Measurements from ENCODE around the gene NEU3. TPM values are rescaled to one million over a fixed set of nuclear protein-coding genes. Genes with fewer than 3 reads are reported as not detected.
"Not testable (repeated sequence)": the region's sequence is repeated elsewhere in the genome, so short reads cannot be mapped to it uniquely, and the experiment has no call there.

The NEU3 gene
- total RNA-seq, 1 donor from 2014 or later, result 7.5 TPM

DNA sequence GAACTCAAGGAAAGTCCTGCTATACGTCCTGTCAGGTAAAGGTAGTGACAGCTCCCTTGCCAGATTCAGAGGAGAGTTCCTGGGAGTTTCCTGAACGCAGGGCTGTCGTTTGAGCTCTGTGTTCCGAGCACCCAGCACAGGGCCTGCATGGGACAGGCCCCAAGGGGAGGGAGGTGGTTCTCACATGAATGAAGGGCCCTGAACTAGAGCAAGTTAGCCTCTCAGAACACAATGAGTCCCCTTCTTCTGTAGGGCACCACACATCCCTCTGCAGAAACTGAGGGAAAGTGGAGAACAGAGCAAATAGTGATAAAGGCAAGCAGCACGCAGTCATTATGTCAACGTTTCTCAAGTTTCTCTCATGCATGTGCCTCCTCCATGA, 35.3 kb downstream of the NEU3 start:
- intact Hi-C loops (cut with DNase I), result no loop called here
- DNase-seq (ENCODE audit: low spot score), result no peak
- peak; percentile 62 for ATAC-seq

DNA sequence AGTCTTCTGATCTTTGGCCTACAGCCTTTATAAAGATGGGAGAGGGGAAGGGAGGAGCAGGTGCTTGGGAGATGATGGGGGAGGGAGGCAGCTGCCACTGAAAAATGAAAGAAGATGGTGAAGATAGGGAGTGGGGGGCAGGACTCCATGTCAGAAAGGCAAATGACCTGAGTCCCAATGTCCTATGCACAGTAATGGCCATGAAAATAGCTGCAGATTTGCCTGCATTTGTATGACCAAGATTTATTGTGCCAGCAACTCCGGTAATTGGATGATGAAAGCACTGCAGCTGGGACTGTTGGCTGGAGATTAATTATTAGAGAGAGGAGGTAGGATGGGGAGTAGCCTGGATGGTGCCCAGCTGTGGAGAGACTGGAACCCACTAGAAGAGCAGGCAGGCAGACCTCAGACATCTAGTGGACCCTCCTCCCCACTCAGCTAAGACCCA, 36.1 kb downstream of the NEU3 start:
- ATAC-seq (no peak), DNase-seq (ENCODE audit: low spot score) (no peak)
- intact Hi-C loops (cut with DNase I), result no loop called here

DNA sequence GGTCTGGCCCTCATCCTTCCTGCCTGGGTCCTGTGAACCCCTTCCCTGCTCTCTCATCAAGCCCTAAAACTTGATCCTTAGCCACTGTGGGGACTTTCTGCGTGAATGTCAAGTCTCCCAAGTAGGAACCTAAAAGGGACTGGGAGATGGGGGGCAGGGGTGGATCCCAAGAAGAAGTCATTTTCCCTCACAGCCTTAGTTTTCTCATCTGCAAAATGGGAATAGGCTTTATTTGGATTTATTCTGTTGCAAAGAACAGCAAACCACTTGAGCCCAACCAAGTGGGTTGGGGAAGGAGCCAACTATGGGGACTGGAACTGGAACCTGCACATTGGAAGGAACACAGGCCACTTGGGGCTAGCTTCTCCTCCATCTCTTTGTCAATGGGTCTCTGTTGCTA, 36.8 kb downstream of the NEU3 start:
- ATAC-seq (no peak), DNase-seq (ENCODE audit: low spot score) (no peak)
- intact Hi-C loops (cut with DNase I), result no loop called here

GRCh38 chr11:75028321-75028720, 39.6 kb downstream of the NEU3 start:
- no peak for ATAC-seq
- DNase-seq (ENCODE audit: low spot score), result no peak
- intact Hi-C loops (cut with DNase I), result no loop called here

DNA sequence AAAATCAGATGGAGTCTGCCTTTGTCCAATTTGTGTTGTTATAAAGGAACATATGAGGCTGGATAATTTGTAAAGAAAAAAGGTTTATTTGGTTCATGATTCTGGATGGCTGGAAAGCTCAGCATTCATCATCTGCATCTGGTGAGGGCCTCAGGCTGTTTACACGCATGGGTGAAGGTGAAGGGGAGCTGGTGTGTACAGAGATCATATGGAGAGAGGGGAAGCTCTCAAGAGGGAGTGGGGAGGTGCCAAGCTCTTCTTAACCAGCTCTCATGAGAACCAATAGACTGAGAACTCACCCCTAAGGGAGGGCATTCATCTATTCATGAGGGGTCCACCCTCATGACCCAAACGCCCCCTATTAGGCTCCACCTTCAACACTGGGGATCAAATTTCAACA, 40.0 kb downstream of the NEU3 start:
- ATAC-seq (no peak), DNase-seq (ENCODE audit: low spot score) (no peak)
- intact Hi-C loops (cut with DNase I), result no loop called here

- intact Hi-C loops (cut with DNase I), result no loop called here
- ATAC-seq (no peak), DNase-seq (ENCODE audit: low spot score) (no peak)
These were observed 41.3 kb downstream of the NEU3 start for GRCh38 chr11:75029836-75030631.

DNA sequence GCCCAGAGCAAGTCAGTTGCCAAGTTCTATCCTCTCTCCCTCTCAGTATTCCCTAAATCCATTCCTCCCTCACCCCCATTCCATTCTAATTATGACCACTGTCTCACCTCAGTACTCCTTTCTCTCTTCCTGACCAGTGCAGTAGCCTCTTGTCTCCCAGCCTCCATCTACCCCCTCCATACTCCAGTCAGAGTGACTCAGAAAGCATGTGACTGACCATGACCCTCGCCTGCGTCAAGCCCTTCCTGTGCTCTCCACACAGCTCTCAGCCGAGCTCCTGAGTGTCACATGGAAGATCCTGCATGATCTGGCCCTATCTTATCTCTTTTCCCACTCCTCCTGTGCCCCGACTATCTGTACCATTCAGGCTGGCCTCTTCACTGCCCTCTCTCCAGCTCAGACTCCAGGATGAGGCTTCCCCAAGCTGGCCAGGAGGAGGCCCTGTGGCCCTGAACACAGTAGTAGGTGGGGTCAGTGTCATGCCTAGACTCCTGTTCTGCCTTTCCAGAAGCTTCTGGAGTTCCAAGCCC, 42.6 kb downstream of the NEU3 start:
- ATAC-seq, result peak; percentile 52
- DNase-seq (ENCODE audit: low spot score), result no peak
- intact Hi-C loops (cut with DNase I), result no loop called here

- peak; percentile 55 for ATAC-seq
- peak; percentile 85 for DNase-seq (ENCODE audit: low spot score)
- intact Hi-C loops (cut with DNase I), result no loop called here
These were observed 43.2 kb downstream of the NEU3 start for GRCh38 chr11:75031771-75032549.

DNA sequence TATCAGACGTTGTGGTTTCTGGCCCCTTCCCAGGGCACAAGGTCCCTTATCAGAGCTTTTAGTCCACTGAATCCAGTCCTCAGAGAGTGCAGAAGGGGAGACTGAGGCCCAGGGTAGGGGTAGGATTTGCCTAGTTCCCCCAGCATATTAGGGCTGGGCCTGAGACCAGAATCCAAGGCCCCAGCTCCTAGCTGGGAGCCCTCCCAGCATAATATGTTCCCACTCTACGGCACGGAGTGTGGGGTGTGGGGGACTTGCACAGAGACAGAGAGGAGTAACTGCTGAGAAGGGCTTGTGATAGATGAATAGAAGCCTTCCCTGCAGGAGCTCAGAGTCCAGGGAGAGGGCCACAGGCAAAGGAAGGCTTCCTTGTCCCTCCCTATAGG, 43.8 kb downstream of the NEU3 start:
- DNase-seq (ENCODE audit: low spot score) (no peak), ATAC-seq (no peak)
- intact Hi-C loops (cut with DNase I), result no loop called here

DNA sequence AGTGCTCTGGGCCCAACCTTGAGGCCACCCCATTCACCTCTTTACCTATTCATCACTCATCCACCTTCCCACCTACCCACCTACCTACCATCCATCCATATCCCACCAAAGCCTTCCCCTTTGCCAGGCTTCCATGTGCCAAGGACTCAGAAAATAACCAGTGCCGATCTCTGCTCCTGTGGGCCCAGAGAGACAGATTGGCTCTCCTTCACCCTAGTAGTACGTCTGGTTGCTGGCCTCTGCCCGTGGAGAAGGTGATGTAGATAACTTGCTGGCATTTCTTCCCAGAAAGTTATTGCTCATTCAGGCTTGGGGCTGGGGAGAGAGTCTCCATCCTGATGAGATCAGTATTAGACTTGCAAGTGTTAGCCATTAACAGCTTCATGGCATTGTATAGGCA, 45.2 kb downstream of the NEU3 start:
- intact Hi-C loops (cut with DNase I), result no loop called here
- DNase-seq (ENCODE audit: low spot score) (no peak), ATAC-seq (no peak)

- DNase-seq (ENCODE audit: low spot score), result no peak
- intact Hi-C loops (cut with DNase I), result no loop called here
These were observed 46.5 kb downstream of the NEU3 start for GRCh38 chr11:75035256-75035655.

DNA sequence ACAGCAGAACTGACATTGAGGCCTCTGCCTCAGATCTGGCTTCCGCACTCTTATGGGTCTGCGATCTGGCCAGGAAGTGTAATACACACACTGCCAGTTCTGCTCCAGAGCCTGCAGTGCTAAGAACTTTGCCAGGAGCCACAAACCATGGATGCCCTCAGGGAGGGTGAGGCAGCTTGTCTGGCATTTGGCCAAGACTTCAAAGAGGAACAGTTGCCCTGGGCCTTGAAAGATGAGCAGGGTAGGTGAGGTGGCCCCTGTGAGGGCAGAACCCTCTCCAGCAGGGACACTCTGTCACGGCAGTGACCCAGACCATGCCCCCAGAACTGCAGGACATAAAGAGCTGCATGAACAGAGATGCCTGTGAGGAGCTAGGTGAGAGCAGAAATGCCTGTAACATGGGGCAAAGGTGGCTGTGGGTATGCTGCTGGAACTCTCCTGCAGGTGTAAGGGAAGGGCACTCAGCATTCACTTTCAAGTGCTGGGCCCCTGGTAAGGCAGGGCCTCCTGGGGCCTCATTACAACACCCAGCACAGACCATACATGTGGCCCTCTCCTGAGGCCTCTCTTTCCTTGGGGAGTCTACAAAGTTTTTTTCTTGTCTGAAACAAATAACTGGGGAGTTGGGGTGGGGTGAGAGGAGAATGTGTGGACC, 47.3 kb downstream of the NEU3 start:
- DNase-seq (ENCODE audit: low spot score), result no peak
- intact Hi-C loops (cut with DNase I), result no loop called here
- no peak for ATAC-seq

More at GRCh38 chr11:75035256-75035655, 46.5 kb downstream of the NEU3 start:
- no peak for ATAC-seq

GRCh38 chr11:75040167-75040770, 51.5 kb downstream of the NEU3 start:
- ATAC-seq (no peak), DNase-seq (ENCODE audit: low spot score) (no peak)
- intact Hi-C loops (cut with DNase I), result no loop called here

- DNase-seq (ENCODE audit: low spot score) (no peak), ATAC-seq (no peak)
- intact Hi-C loops (cut with DNase I), result no loop called here
These were observed 52.5 kb downstream of the NEU3 start for GRCh38 chr11:75041263-75041662.

DNA sequence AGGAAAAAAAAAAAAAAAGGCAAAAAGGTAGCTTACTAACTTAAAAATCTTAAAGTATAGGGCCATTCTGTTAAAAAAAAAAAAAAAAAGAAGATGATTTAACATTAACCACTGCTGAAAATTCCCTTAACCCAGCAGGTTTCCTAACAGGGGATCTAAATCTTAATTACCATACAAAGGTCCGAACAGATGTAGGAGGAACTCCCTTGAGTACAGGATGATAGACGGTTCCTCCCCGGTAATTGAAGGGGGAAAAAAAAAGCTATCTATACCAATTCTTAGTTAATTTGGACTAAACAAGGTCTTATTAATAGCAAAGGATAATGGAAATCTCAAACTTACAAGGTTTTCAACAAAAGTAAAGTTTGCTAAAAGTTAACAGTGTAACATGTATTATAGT, 53.1 kb downstream of the NEU3 start:
- intact Hi-C loops (cut with DNase I); ATAC-seq; DNase-seq (ENCODE audit: low spot score): not testable (repeated sequence)

DNA sequence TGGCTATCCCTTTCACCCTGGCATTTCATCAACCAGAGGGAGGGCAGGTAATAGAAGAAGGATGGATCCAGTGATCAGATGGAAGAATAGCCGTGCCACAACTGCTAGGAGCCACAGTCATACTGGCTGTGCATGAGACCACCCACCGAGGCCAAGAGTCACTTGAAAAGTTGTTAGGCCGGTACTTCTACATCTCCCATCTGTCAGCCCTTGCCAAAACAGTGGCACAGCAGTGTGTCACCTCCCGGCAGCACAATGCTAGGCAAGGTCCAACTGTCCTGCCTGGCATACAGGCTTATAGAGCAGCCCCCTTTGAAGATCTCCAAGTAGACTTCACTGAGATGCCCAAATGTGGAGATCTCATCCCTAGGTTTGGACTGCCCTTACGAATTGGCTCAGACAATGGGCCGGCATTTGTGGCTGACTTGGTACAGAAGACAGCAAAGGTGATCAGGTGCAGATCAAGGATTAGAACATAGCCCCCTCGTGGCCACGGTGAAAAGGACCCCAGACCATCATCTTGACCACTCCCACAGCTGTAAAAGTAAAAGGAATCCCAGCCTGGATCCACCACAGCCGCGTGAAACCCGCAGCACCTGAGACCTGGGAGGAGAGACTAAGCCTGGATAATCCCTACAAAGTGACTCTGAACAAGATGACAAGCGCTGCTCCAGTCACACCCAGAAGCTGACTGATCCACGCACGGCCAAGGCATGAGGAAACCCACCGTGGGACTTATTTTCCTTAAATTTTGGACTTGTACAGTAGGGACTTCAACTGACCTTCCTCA, 55.8 kb downstream of the NEU3 start:
- not testable (repeated sequence) for DNase-seq (ENCODE audit: low spot score)

DNA sequence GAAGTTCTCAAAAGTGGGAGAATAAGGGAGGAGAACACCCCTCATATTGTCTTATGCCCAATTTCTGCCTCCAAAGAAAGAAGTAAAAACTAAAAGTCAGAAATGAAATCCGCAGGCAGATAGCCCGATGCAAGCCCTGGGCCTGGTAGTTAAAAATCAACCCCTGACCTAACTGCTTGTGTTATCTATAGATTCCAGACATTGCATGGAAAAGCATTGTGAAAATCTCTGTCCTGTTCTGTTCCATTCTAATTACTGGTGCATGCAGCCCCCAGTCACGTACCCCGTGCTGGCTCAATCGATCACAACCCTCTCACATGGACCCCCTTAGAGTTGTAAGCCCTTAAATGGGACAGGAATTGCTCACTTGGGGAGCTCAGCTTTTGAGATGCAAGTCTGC, 57.9 kb downstream of the NEU3 start:
- ATAC-seq; intact Hi-C loops (cut with DNase I): not testable (repeated sequence)

More for the DNA sequence above, 55.8 kb downstream of the NEU3 start:
- ATAC-seq; intact Hi-C loops (cut with DNase I): not testable (repeated sequence)

DNA sequence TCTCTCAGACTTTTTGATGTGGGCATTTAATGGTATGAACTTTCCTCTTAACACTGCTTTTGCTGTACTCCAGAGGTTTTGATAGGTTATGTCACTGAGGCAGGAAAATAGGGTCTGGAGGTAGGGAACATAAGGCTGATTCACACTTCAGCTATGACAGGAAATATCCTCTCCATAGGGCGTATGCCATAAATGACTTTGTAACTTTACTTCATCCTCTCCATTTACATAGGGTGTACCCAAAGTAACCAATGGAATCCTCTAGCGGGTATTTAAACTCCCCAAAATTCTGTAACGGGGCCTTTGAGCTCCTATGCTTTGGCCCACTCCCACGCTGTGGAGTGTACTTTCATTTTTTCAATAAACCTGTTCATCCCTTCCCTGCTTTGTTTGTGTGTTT, 58.5 kb downstream of the NEU3 start:
- intact Hi-C loops (cut with DNase I), result no loop called here
- ATAC-seq (no peak), DNase-seq (ENCODE audit: low spot score) (no peak)

More for the DNA sequence above, 57.9 kb downstream of the NEU3 start:
- not testable (repeated sequence) for DNase-seq (ENCODE audit: low spot score)

Measured in sciatic nerve (tissue), 2 donors.